DOHH2 (cell line): ENCODE measurements around the gene SHB.

ENCODE experiments used
- CTCF ChIP-seq: fragments of 200-600 bp; sonication (generic); IDR thresholded peaks from one replicate; pipeline ENCODE4 v1.5.1; 2014; ENCODE audit warnings: antibody characterized with exemption, mild to moderate bottlenecking, low read depth, low read length; ENCODE audit not compliant: poor library complexity, severe bottlenecking
- EZH2phosphoT487 ChIP-seq: fragments of 200-600 bp; sonication (generic); IDR thresholded peaks from 2 replicates; pipeline ENCODE4 v1.6.1; 2017; ENCODE audit warnings: borderline replicate concordance, mild to moderate bottlenecking, antibody characterized with exemption, low read length, moderate library complexity, mixed read lengths

DNA sequence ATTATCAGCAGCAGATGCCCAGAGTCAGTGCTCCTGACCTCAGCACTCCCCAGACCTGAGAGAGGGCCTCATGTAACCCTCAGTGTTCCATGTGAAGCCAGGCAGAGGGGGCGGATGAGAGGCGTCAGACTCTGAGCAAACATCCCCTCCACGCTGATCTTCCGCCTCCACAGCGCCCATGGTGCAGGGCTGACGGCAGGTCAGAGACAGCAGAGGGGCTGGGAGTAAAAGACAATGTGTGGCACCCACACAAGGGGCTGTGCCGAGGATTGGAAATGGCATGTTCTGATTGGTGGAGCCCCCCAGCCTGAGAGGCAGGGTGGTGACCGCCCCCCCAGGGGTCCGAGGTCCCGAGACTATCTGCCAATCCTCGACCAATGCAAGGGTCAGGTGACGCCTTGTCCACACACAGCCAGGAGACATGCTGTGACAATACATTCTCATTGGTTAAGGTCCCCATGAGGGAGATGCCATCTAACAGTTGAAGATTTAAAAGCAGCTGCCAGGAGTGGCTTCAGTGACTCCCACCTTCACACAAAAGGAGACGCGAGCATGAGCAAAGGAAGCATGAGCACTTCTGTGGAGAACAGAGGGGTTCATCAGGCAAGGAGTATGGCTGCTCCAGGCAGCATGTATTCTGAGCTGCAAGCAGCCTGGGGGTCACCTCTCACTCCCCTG is 145.8 kb downstream of the SHB start:
- no peak for TF ChIP-seq EZH2phosphoT487
- no peak for TF ChIP-seq CTCF
